ENCODE measurements around the gene SCPEP1.

DNA sequence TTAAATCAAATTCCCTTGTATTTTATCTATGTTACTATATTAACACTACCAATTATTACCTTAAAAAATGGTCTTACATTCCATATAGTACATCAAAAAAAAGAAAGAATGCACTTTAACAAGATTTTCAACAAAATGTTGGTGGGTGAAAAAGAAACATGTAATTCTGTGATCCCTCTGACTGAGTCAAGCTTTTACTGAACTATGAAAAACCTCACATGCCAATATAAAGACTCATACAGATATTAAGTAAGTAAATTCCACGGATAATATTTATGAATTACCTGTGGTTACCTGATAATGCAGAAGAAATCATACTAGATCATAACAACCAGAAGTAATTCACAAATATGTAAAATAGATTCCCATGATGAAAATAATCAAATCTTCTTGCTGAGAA, 29.4 kb upstream of the SCPEP1 start:
- TF ChIP-seq, protein P1, sequence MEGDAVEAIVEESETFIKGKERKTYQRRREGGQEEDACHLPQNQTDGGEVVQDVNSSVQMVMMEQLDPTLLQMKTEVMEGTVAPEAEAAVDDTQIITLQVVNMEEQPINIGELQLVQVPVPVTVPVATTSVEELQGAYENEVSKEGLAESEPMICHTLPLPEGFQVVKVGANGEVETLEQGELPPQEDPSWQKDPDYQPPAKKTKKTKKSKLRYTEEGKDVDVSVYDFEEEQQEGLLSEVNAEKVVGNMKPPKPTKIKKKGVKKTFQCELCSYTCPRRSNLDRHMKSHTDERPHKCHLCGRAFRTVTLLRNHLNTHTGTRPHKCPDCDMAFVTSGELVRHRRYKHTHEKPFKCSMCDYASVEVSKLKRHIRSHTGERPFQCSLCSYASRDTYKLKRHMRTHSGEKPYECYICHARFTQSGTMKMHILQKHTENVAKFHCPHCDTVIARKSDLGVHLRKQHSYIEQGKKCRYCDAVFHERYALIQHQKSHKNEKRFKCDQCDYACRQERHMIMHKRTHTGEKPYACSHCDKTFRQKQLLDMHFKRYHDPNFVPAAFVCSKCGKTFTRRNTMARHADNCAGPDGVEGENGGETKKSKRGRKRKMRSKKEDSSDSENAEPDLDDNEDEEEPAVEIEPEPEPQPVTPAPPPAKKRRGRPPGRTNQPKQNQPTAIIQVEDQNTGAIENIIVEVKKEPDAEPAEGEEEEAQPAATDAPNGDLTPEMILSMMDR (IDR thresholded peaks at IDR 0.05): no peak
- TF ChIP-seq POLR2A (IDR thresholded peaks at IDR 0.05): no peak
